Motor neuron (in vitro differentiated cells): ENCODE results near the gene SPAG4. TPM values are rescaled to one million over a fixed set of nuclear protein-coding genes. Genes with fewer than 3 reads are reported as not detected.

ENCODE experiments used
- ATAC-seq, 8 experiments: fragments of 200-7000 bp; cut with Tn5 transposase; replicated peaks in 6 of 8; 2 replicates each; pipeline ENCODE4 v1.8.0; 2021; ENCODE audit warnings: mild to moderate bottlenecking in 8 of 8, moderate library complexity in 8 of 8
- H3K27ac ChIP-seq, 2 donors: fragments of 250-450 bp; sonication (Bioruptor Pico); 2 replicates each; pipeline ENCODE4 v1.9.0; 2021; ENCODE audit warnings: antibody characterized with exemption in 2 of 2, mild to moderate bottlenecking in 2 of 2, moderate library complexity in 1 of 2
- H3K4me1 ChIP-seq, 2 donors: fragments of 250-450 bp; sonication (Bioruptor Pico); replicated peaks in 1 of 2; 2 replicates each; pipeline ENCODE4 v1.6.1; 2021; ENCODE audit warnings: antibody characterized with exemption in 2 of 2, mild to moderate bottlenecking in 2 of 2, moderate library complexity in 1 of 2
- H3K4me3 ChIP-seq, 5 donors: fragments of 250-450 bp; sonication (Bioruptor Pico); 2 replicates each; pipeline ENCODE4 v1.9.0; 2021; ENCODE audit warnings: antibody characterized with exemption in 5 of 5, mild to moderate bottlenecking in 5 of 5, moderate library complexity in 4 of 5
- WGBS, 10 experiments: fragments of 450-650 bp; shearing (Covaris generic); methylation state at CpG; one replicate each; pipeline ENCODE4 v1.0.0; 2022; 5-methylcytosine and 5-hydroxymethylcytosine counted together
- in situ Hi-C, 9 experiments: fragments of 400-800 bp; cut with MboI; loops; one replicate each; pipeline ENCODE4 v1.15.0; 2021; ENCODE audit warnings: low sequenced_read_pairs in 9 of 9, low pct_unique_long_range_greater_than_20kb in 2 of 9; ENCODE audit not compliant: unreplicated experiment in 9 of 9
- total RNA-seq, 8 experiments: library from RNA; unstranded; fragments of 300-600 nt; gene quantifications; 2 replicates each; pipeline versions ENCODE4 v1.2.3 to v1.2.4, GENCODE V29; 2022

The SPAG4 gene
- total RNA-seq, 8 experiments from 2014 or later = 0.36 to 10.5 (median 4.3) TPM

DNA sequence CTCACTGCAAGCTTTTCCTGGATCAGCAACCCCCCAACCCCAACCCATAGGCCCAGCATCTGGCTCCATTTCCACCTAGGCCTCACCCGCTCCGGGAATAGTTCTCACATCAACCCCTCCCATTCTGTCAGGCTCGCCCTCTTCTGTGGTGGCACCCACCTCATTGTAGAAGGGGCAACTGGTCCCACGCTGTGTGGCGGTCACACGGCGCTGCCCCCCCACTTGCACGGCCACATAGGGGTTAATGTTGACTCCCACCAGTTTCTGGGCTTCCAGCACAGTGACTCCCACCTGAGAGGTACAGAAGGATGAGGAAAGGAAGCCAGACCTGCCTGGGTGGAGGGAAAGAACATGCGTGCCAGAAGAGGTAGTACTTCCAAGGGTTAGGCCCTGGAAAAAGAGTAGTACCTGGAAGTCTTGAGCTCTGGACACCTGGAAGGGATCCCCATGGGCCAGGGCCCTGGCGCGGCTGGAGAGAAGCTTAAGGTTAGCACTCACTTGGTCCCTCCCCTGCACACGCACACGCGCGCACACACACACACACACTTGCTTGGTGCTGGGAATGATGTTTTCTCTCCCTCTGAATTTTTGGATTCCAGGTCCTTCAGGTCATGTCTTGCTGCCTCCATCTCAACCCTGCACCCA lies 12.7 kb upstream of the SPAG4 start:
- Histone ChIP-seq H3K4me3 (no peak overlapping the region), H3K4me1 (peaks cover 0 to 3% of the 10 kb centered on the region in 2 donors), H3K27ac (no peak overlapping the region)
- in situ Hi-C loops = no loop called here
- no peak for ATAC-seq
- 80 to 97% (median 92%) methylated on average over 2 to 10 of the region's 15 CpGs; no CpG with 5 or more reads in 2 of the 10 experiments for WGBS, 10 experiments

DNA sequence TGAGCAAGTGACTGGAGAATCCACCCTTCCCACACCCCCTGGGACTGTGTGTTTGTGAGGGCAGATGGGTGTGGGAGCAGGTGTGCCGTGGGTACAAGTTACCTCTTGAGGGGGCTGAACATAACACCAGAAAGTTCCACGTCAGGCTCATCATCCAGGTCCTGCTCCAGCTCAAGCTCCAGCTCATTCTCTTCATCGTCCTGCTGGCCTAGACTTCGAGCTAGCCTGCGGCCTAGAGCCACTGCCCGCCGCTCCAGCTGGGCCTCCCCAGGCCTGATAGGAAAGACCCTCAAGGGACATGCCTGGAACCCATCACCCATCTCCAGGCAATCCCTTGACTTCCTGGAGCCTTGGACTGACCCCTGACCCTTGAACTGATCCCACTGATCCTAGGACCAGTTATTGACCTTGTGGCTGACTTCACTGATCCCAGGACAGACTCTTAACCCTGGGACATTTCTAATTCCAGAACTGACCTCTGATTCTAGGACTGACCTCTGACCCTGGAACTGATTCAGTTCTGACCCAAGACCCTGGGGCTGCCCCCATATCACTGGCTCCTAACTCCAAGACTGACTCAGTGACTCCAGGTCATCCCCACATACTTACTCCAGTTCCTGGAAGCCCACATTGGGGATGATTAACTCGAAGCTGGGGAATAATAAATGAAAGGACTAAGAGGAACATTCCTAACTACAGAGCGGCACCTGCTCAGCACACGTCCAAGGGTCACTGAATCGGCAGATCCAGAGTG lies 11.8 kb upstream of the SPAG4 start:
- no peak for ATAC-seq
- Histone ChIP-seq H3K27ac (no peak overlapping the region), H3K4me1 (peaks cover 0 to 3% of the 10 kb centered on the region in 2 donors), H3K4me3 (no peak overlapping the region)
- in situ Hi-C loops = no loop called here
- 73 to 95% (median 90%) methylated on average over 5 to 8 of the region's 11 CpGs; no CpG with 5 or more reads in 6 of the 10 experiments for WGBS, 10 experiments

DNA sequence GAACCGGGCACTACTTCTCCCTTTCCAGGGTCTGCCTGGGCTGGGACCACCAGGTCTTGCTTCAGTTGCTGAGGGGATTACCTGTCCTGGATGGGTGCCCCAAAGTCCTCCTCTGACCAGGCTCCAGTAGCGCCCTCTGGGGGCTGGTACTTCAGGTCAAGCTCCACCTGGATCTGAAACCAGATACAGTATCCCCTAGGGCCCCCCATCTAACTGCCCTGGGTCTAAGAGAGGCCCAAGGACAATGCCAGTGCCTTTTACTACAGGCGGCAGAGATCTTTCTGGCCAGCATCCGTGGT lies 11.2 kb upstream of the SPAG4 start:
- Histone ChIP-seq H3K4me1 (peaks cover 0 to 3% of the 10 kb centered on the region in 2 donors), H3K4me3 (no peak overlapping the region), H3K27ac (no peak overlapping the region)
- in situ Hi-C loops = no loop called here
- 14 to 80% (median 71%) methylated on average over 1 to 3 of the region's 4 CpGs; no CpG with 5 or more reads in 2 of the 10 experiments for WGBS, 10 experiments
- ATAC-seq = no peak

DNA sequence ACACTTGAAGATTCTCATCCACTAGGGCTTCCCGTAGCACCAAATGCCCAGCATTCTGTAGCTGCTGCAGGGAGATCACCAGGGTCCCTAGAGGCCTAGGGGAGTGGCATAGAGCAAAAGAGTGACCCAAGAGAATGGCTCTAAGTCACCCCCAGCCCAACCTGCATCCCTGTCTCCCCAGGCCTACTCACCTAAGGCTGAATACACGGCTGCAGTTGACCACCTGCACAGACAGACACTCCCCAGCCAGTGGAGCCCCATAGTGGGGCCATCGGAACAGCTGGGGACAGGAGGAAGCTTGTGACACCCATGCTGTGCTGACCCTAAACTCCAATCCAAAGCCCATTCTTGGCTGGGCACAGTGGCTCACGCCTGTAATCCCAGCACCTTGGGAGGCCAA lies 9.5 kb upstream of the SPAG4 start:
- Histone ChIP-seq H3K27ac (no peak overlapping the region), H3K4me3 (no peak overlapping the region), H3K4me1 (peaks cover 0 to 3% of the 10 kb centered on the region in 2 donors)
- in situ Hi-C loops = no loop called here
- no peak for ATAC-seq
- 50 to 89% methylated on average over 1 to 2 of the region's 4 CpGs; no CpG with 5 or more reads in 8 of the 10 experiments for WGBS, 10 experiments

DNA sequence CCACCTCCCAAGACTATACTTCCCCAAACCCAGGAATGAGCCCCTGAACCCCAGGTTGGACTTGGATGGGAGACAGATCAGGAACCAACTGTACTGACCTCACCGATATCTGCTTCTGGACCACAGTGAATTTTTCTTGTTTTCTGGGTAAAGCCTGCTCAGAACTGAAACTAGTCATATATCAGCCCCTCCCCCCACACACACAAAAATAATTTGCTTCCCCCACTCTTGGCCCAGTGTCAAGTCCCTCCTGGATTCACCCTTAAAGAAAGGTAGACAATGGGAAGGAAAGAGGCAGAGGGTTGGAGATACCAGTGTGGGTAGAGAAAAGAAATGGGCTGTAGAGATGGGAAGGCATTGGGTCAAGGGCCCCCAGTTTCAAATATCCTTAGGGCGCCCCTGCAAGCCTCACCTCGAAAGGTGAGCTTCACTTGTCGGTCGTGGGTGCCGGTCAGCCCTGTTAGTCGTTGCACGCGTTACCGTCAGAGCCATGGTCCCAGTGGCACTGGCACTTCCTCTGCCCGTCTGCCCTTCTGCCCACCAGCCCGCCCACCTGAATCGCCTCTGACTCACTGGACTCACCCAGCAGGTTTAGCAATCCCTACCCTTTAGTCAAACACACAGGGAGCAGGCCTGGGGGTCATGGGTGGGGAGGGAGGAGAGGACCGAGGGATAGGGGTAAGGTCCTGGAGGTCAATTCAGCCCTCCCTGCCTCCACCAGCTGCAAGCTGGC lies 8.5 kb upstream of the SPAG4 start:
- Histone ChIP-seq H3K4me3 (no peak overlapping the region), H3K27ac (no peak overlapping the region), H3K4me1 (peaks cover 0 to under 1% of the 10 kb centered on the region in 2 donors)
- 47 to 100% (median 65%) methylated on average over 1 to 14 of the region's 14 CpGs; no CpG with 5 or more reads in 4 of the 10 experiments for WGBS, 10 experiments
- ATAC-seq = no peak
- in situ Hi-C loops = no loop called here

DNA sequence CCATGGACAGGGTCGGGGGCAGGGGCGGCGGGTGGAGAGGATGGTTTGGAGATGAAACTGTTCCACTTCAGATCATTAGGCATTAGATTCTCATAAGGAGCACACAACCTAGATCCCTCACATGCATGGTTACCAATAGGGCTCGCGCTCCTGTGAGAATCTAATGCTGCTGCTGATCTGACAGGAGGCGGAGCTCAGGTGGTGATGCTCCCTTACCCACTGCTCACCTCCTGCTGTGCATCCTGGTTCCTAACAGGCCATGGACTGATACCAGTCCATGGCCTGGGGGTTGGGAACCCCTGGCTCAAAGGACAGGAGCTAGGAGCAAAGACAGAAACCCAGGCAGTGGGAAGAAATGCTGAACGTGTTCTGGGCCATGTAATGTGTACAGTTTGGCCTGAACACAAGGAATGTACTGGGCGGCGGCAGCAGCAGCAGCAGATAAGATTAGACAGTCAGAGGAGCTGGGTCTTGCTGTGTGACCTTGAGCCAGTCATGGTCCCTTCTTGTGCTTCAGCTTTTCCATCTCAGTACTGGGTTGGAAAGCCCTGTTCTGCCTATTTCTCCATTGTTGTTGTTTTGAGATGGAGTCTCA lies 4.7 kb upstream of the SPAG4 start:
- ATAC-seq = no peak
- in situ Hi-C loops = no loop called here
- 0 to 100% (median 91%) methylated on average over 1 to 8 of the region's 9 CpGs; no CpG with 5 or more reads in 4 of the 10 experiments for WGBS, 10 experiments

DNA sequence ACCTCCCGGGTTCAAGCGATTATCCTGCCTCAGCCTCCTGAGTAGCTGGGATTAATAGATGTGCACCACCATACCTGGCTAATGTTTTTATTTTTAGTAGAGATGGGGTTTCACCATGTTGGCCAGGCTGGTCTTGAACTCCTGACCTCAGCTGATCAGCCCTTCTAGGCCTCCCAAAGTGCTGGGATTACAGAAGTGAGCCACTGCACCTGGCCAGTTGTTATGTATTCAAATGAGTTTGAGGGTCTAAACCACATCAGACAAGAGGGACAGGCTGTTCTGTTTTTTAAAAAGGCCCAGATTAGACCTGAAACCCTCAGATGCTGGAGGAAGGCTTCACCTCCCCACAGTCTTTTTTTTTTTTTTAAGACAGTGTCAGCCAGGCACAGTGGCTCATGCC lies 4.1 kb upstream of the SPAG4 start:
- Histone ChIP-seq H3K4me3 (no peak overlapping the region), H3K27ac (no peak overlapping the region), H3K4me1 (peaks cover 0 to 2% of the 10 kb centered on the region in 2 donors)
- no peak for ATAC-seq
- 92 to 100% methylated on average over 1 to 2 of the region's 2 CpGs; no CpG with 5 or more reads in 8 of the 10 experiments for WGBS, 10 experiments
- in situ Hi-C loops = no loop called here

More for the DNA sequence above, 4.7 kb upstream of the SPAG4 start:
- Histone ChIP-seq H3K4me3 (no peak overlapping the region), H3K4me1 (peaks cover 0 to 2% of the 10 kb centered on the region in 2 donors), H3K27ac (no peak overlapping the region)

DNA sequence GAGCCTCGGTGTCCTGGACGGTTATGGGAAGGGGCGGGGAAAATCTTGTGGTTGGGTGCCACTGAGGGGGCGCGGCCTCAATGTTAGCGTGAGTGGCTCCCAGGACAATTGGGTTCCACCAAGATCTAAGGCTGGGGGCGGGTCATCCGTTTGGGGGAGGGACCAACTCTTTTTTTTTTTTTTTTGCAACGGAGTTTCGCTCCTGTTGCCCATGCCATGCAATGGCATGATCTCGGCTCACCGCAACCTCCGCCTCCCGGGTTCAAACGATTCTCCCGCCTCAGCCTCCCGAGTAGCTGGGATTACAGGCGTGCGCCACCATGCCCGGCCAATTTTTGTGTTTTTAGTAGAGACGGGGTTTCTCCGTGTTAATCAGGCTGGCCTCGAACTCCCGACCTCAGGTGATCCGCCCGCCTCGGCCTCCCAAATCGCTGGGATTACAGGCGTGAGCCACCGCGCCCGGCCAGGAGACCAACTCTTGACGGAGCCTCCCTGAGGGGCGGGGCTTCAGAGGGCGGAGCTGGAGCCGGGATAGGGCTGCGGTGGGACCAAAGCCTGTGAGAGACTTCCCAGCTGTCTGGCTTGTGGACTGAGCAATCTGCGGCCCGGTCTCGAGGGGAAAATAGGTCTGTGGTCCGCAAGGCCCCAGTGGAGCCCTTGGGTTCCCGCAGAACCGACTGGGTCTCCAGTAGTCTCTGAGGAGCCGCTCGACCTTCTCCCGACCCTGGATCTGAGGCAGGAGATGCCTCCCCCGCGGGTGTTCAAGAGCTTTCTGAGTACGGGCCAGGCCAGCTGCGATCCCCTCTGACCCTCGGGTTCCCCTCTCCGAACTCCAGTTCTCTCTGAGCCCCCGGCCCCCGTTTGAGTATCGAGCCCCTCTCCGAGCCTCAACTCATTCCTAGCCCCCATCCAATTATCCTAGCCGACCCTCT lies 1.1 kb downstream of the SPAG4 start:
- in situ Hi-C loops = no loop called here
- WGBS, 10 experiments = 1 to 2% methylated on average over 9 to 17 of the region's 57 CpGs; no CpG with 5 or more reads in 8 of the 10 experiments
- ATAC-seq = peak in 7 of 8 experiments; percentile 5 to 36 (median 24)
- Histone ChIP-seq H3K4me1 (peaks cover 5 to 11% of the 10 kb centered on the region in 2 donors), H3K4me3 (peak overlapping the region; percentile 34 to 59 (median 44)), H3K27ac (peak overlapping the region; percentile 49 to 68)

DNA sequence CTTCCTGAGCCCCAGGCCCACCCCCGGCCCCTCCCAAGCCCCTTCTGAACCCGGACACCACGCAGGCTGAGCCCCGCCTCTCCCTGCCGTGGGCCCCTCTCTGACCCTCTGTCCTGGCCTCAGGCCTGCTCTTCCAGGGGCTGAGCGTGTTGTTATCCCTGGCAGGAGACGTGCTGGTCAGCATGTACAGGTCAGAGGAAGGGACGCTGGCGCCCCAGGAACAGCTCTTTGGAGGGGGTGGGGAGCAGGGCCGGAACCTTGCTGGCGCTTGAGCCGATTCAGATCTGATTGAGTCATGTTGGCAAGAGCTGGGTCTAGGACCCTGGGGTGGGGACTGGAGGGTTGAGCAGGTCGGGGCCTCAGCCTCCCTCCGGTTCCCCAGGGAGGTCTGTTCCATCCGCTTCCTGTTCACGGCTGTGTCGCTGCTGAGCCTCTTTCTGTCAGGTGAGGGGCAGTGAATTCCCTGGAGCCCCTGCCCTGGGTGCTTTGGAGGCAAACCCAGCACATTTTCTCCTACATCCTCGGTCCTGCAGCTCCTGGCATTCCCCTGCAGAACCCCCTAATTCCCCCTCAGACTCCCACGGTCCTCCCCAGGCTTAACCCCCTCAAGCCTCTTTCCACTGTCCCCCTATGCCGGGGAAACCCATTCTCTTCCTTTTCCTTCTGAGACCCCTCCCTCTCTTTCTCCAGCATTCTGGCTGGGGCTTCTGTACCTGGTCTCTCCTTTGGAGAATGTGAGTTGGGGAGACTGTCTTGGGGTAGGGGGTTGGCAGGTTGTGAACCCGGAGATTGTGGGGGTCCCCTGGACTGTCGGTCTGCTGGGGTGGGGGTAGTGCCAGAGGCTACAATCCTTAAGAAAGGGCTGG lies 2.0 kb downstream of the SPAG4 start:
- WGBS, 10 experiments = no CpG with 5 or more reads among the region's 22 CpGs
- in situ Hi-C loops = no loop called here
- H3K27ac ChIP-seq = peak overlapping the region; percentile 39 to 68
- H3K4me3 ChIP-seq = peak overlapping the region; percentile 34 to 59 (median 44)
- peak in 5 of 8 experiments; percentile 31 to 46 (median 41) for ATAC-seq
- peaks cover 5 to 11% of the 10 kb centered on the region in 2 donors for H3K4me1 ChIP-seq

DNA sequence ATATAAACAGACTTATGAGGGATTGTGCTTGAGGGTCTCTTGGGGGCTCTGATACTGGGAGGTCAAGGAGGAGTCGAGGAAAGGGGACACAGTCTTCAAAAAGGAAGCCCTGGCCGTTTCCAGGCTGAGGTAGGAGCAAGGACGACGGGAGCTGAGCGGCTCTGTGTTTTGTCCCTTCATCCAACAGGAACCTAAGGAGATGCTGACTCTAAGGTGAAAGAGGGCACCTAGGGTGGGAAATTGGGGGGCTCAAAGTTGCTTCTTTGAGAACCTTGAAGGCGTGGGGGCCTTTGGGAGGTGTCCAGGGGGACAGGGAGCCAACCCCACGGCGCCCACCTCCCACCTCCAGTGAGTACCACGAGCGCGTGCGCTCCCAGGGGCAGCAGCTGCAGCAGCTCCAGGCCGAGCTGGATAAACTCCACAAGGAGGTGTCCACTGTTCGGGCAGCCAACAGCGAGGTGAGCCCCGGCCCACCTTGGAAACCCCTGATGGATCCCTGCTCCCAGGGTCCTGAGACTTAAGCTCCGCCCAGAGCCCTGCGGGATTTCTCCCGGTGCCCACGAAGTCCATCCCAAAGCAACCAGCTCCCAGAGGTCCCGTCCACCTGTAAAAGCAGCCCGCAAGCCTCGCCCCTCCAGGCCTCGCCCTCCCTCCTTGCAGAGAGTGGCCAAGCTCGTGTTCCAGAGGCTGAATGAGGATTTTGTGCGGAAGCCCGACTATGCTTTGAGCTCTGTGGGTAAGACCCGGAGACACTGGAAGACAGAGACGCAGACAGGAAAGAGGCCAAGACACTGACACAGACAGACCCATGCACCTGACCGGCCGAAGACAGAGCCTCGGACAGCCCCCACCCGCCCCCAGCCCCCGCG lies 2.9 kb downstream of the SPAG4 start:
- Histone ChIP-seq H3K27ac (peak overlapping the region; percentile 39 to 68), H3K4me3 (peak overlapping the region; percentile 34 to 59 (median 44)), H3K4me1 (peaks cover 5 to 11% of the 10 kb centered on the region in 2 donors)
- in situ Hi-C loops = no loop called here
- WGBS, 10 experiments = 4 to 15% methylated on average over 4 to 14 of the region's 35 CpGs; no CpG with 5 or more reads in 8 of the 10 experiments
- ATAC-seq = no peak
